Left lung (tissue), 10 donors: ENCODE data around the gene SPEG. TPM values are rescaled to one million over a fixed set of nuclear protein-coding genes. Genes with fewer than 3 reads are reported as not detected.

ENCODE experiments used
- ATAC-seq: fragments of 200-7000 bp; cut with Tn5 transposase; one replicate; pipeline ENCODE4 v1.9.1; 2020; ENCODE audit warnings: moderate library complexity
- DNase-seq, 4 donors: peaks; one replicate each; pipeline ENCODE4 v3.0.0-alpha.2; 2013 to 2020
- H3K27ac ChIP-seq, 2 donors: fragments of 200-600 bp; sonication (generic) in 1 of 2; one replicate each; pipeline versions ENCODE4 v1.5.0 to v1.8.0; 2020 to 2021
- H3K27me3 ChIP-seq, 2 donors: fragments of 200-600 bp; sonication (generic) in 1 of 2; one replicate each; pipeline versions ENCODE4 v1.5.0 to v1.8.0; 2020 to 2021
- H3K36me3 ChIP-seq, 2 donors: fragments of 200-600 bp; sonication (generic) in 1 of 2; one replicate each; pipeline versions ENCODE4 v1.5.0 to v1.8.0; 2020 to 2021
- H3K4me1 ChIP-seq, 2 donors: fragments of 200-600 bp; one replicate each; pipeline ENCODE4 v1.8.0; 2021
- H3K4me3 ChIP-seq, 2 donors: fragments of 200-600 bp; sonication (generic) in 1 of 2; one replicate each; pipeline versions ENCODE4 v1.5.0 to v1.8.0; 2020 to 2021; ENCODE audit warnings: mild to moderate bottlenecking in 1 of 2
- H3K9me3 ChIP-seq, 2 donors: fragments of 200-600 bp; sonication (generic) in 1 of 2; one replicate each; pipeline versions ENCODE4 v1.5.0 to v1.8.0; 2020 to 2021
- CTCF ChIP-seq, 2 donors: fragments of 200-600 bp; sonication (generic) in 1 of 2; IDR thresholded peaks; one replicate each; pipeline versions ENCODE4 v1.5.0 to v1.8.0; 2021; ENCODE audit warnings: antibody characterized with exemption in 2 of 2
- intact Hi-C, 2 donors: fragments of 100-400 bp; cut with DNase I; formaldehyde crosslinking; loops; one replicate each; pipeline versions ENCODE4 v1.11.2 to v1.14.2; 2022
- polyA plus RNA-seq, 6 donors: library from polyadenylated mRNA; unstranded; fragments of 120-200 nt; gene quantifications; one replicate each; pipeline ENCODE4 v1.2.1, GENCODE V29; 2013; ENCODE audit not compliant: insufficient read length in 6 of 6
- total RNA-seq, 2 donors: library from RNA; stranded (reverse); fragmentation: NEBNext Ultra II Directional; extraction: Animal tissue kit (Norgen Biotek cat#: 25700); gene quantifications; one replicate each; pipeline ENCODE4 v1.2.1, GENCODE V29; 2021
- donor health status: DM: no; HTN: yes; CAD: no.
- donor health status: DM: no; HTN: no; CAD: no.

The SPEG gene
- total and polyA plus RNA-seq, 8 donors, result 7.3 to 34.2 (median 25.1) TPM

GRCh38 chr2:219536967-219537366, 102.3 kb downstream of the SPEG start:
- H3K4me3 ChIP-seq, result no peak overlapping the region
- TF ChIP-seq CTCF (IDR thresholded peaks at IDR 0.05), result no peak
- H3K27ac ChIP-seq, result no peak overlapping the region
- peaks cover 0 to 8% of the 10 kb centered on the region in 2 donors for H3K4me1 ChIP-seq
- DNase-seq (no peak), ATAC-seq (no peak)
- H3K36me3 ChIP-seq, result peaks cover 0 to 31% of the 10 kb centered on the region in 2 donors
- H3K9me3 ChIP-seq, result no peaks in the 10 kb centered on the region
- peaks cover 0 to 71% of the 10 kb centered on the region in 2 donors for H3K27me3 ChIP-seq
- intact Hi-C loops, result no loop called here

- Histone ChIP-seq H3K4me1 (peaks cover 6 to 17% of the 10 kb centered on the region in 2 donors), H3K36me3 (peaks cover 0 to 31% of the 10 kb centered on the region in 2 donors), H3K27me3 (peaks cover 0 to 71% of the 10 kb centered on the region in 2 donors), H3K27ac (no peak overlapping the region), H3K4me3 (no peak overlapping the region), H3K9me3 (no peaks in the 10 kb centered on the region)
- ATAC-seq (no peak), DNase-seq (no peak)
- no peak for TF ChIP-seq CTCF (IDR thresholded peaks at IDR 0.05)
- intact Hi-C loops, result no loop called here
Measured at GRCh38 chr2:219537657-219538488, 103.2 kb downstream of the SPEG start.

DNA sequence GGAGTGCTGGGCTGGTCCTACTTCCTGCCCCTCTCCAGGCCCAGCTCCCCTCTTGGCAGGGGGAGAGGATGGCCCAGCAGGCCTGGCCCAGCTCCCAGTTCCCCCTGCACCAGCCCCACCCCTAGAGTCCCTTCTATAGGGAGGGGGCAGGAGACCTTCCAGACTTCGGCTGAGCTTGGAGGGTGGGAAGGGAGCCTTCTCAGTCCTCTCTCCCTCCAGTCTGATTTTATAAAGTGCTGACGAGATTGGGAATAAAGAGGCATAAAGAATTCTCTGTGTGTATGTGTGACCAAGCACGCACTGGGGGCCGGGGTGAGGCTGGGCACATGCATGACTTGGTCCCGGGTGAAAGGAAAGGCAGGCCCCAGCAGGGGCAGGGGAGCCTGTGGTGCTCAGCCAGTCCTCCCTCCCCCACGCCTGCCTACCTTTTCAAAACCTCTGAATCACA, 103.9 kb downstream of the SPEG start:
- H3K27ac ChIP-seq, result no peak overlapping the region
- H3K27me3 ChIP-seq, result peaks cover 0 to 71% of the 10 kb centered on the region in 2 donors
- DNase-seq (peak in 1 of 4 donors; percentile 73), ATAC-seq (no peak)
- intact Hi-C loops, result no loop called here
- no peak for TF ChIP-seq CTCF (IDR thresholded peaks at IDR 0.05)
- H3K36me3 ChIP-seq, result peaks cover 0 to 31% of the 10 kb centered on the region in 2 donors
- H3K4me3 ChIP-seq, result no peak overlapping the region
- peaks cover 6 to 23% of the 10 kb centered on the region in 2 donors for H3K4me1 ChIP-seq
- H3K9me3 ChIP-seq, result no peaks in the 10 kb centered on the region

- TF ChIP-seq CTCF (IDR thresholded peaks at IDR 0.05), result no peak
- Histone ChIP-seq H3K27me3 (peaks cover 0 to 77% of the 10 kb centered on the region in 2 donors), H3K4me3 (no peak overlapping the region), H3K4me1 (peaks cover 6 to 29% of the 10 kb centered on the region in 2 donors), H3K27ac (no peak overlapping the region), H3K36me3 (peaks cover 0 to 31% of the 10 kb centered on the region in 2 donors), H3K9me3 (no peaks in the 10 kb centered on the region)
- no peak for ATAC-seq
- no peak for DNase-seq
- intact Hi-C loops, result no loop called here
Measured at GRCh38 chr2:219538956-219539788, 104.5 kb downstream of the SPEG start.
